Activated CD8-positive, alpha-beta memory T cell treated with anti-CD3 and anti-CD28 coated beads, Interleukin-2, amount 50 U/mL, for 1 hour (primary cell): ENCODE results near the gene IP6K1.

Source experiments
- DNase-seq: peaks from one replicate; pipeline ENCODE4 v3.0.0-alpha.2; 2020; ENCODE audit errors: extremely low read depth

Gene IP6K1

DNA sequence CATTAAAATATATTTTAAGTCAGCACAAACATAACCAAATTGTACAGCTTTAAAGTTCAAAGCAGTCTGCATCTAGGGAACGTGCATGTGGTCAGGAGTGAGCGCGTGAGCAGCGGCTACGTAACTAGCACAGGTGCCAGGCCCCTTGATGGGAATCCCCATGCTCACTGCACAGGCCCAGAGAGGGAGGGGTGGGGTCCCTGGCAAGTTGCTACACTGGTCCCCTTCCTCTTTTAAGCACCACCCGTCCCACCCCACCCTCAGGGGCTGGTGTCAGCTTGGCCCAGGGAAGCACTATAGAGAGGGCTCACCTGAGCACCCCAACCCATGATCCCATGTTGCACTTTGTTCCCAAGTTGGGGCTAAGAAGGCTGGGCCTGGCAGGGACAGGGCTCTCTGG is 61.8 kb downstream of the IP6K1 start:
- no peak for DNase-seq

GRCh38 chr3:49723628-49724551 is 62.5 kb downstream of the IP6K1 start, which contains the start of gene GMPPB:
TSS of gene GMPPB (minus strand) at chr3:49723951. CDS start at chr3:49723726, 225 bp downstream.
- peak; percentile 39 for DNase-seq

GRCh38 chr3:49723296-49723627 is 63.1 kb downstream of the IP6K1 start:
- no peak for DNase-seq

GRCh38 chr3:49722896-49723295 is 63.4 kb downstream of the IP6K1 start:
- no peak for DNase-seq

DNA sequence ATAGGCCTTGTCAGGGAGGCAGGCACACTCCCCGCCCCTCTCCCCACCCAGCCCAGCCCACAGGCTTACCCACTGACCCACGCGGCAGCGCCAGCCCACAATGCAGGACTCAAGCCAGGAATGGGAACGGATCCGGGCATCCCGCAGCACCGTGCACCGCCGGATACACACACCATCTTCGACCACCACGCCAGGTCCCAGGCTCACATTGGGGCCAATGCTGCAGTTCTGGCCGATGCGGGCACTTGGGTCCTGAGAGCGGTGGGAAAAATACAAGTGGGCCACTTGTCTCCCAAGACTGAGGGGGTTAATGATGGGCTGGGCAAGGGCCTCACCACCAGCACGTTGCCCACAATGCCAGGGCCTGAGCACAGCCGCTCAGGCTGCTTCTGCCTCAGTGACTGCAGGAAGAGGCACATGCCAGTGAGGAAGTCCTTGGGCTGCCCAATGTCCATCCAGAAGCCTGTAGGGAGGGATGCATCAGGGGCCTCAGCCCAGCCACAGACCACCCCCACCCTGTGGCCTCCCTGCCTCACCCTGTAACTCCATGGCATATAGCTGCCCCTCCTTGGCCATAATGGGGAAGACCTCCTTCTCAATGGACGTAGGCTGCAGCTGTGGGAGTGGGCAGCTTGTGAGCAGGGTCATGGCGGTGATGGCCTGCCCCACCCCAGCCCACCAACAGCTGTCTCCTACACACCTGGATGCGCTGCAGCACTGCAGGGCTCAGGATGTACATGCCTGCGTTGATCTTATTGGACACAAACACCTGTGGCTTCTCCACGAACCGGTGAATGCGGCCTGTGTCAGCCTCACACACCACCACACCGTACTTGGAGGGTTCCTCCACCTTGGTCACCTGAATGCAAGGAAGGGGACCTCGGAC is 64.2 kb downstream of the IP6K1 start:
- DNase-seq, result no peak

GRCh38 chr3:49721596-49721895 is 64.8 kb downstream of the IP6K1 start:
- DNase-seq, result no peak

- no peak for DNase-seq
Measured at GRCh38 chr3:49720855-49721595, 65.3 kb downstream of the IP6K1 start.

DNA sequence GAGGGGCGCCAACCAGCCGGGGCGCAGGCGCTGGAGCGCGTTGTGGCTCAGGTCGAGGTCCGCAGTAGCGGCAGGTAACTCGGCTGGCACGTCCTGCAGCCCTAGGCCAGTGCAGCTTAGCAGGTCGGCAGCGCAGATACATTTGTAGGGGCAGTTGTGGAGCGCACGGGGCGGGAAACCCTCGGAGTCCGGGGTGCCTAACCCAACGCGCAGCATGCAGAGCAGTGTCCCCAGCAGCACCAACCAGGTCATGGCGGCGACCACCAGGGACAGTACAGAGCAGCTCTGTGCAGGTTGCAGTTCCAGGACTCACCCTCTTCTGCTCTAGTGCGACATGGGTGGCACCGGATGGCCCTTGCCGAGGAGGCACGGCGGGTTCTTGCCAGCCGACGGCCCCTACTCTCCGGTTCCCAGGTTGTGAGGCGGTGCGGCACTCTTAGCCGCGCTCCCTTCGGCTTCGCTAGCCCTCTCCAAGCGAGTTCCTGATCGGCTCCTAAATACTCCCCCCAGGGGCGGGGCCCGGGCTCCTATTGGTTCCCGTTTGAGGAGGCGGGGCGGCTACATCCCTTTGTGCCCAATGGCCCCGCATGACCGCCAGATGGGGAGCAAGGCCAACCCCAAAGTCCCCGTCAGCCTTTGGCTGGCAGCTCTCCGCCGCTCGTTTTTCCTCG is 67.0 kb downstream of the IP6K1 start, which contains the start of gene AMIGO3:
Gene AMIGO3, minus strand, starts transcription at position 471 of the 671 bp plus-strand sequence. Its CDS starts 219 bp downstream, at position 252.
- peak; percentile 77 for DNase-seq

- no peak for DNase-seq
Measured at GRCh38 chr3:49718858-49719213, 67.5 kb downstream of the IP6K1 start.

GRCh38 chr3:49717959-49718857 is 68.1 kb downstream of the IP6K1 start:
- no peak for DNase-seq

DNA sequence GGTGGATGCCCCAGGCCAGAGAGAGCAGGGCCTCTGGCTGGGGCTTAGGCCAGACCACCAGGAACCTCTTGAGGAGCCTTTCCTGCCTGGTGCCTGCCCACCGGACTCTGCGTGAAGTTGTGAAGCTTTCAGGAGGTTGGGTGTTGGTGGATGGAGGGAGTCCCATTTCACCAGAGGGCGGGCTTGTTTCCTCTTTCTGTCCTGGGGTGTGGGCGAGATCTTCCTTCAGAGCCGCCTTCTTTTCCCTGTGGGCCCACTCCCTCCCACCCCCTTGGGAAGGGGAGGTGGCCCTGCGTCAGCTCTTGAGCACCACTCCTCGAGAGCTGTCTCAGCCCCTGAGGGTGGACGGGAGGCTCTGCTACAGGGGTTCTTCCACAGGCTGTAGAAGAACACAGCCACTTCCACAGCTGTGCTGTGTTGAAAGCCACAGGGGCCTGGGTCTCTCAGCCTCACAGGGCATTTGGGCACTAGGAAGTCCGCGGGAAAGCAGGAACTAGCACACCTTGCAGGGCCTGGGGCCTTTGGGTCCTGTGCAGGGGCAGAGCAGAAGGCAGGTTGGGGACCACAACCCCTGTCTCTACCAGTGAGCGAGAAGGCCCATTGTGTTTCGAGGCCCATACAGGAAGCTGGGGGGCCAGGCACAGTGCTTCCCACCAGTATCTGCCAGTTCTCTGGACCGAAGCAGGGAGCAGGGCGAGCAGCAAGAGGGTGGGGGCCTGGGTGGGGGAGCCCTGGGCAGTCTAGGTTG is 69.0 kb downstream of the IP6K1 start:
- DNase-seq, result no peak

- DNase-seq, result no peak
Measured at GRCh38 chr3:49716691-49717210, 69.6 kb downstream of the IP6K1 start.

DNA sequence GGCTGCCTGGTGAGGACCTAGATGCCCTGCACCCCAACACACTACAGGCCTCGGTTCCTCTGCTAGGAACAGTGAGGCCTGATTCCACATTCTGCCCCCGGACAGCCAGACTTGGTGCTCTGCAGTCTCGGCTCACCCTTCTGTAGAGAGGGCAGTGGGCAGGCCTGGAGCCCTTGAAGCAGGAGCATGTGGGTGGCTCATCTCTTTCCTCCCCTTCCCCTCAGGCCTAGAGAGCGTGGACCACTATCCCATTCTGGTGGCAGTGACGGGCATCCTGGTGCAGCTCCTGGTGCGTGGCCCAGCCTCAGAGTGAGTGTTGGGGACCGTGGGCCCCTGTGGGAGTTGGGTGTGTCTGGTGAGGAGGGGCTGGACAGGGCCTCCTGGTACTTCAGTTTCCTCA is 70.2 kb downstream of the IP6K1 start:
- DNase-seq, result no peak

GRCh38 chr3:49715611-49716121 is 70.7 kb downstream of the IP6K1 start:
- no peak for DNase-seq

GRCh38 chr3:49714728-49715550 is 71.4 kb downstream of the IP6K1 start:
- no peak for DNase-seq

- DNase-seq, result no peak
Measured at GRCh38 chr3:49713336-49714105, 72.8 kb downstream of the IP6K1 start.

DNA sequence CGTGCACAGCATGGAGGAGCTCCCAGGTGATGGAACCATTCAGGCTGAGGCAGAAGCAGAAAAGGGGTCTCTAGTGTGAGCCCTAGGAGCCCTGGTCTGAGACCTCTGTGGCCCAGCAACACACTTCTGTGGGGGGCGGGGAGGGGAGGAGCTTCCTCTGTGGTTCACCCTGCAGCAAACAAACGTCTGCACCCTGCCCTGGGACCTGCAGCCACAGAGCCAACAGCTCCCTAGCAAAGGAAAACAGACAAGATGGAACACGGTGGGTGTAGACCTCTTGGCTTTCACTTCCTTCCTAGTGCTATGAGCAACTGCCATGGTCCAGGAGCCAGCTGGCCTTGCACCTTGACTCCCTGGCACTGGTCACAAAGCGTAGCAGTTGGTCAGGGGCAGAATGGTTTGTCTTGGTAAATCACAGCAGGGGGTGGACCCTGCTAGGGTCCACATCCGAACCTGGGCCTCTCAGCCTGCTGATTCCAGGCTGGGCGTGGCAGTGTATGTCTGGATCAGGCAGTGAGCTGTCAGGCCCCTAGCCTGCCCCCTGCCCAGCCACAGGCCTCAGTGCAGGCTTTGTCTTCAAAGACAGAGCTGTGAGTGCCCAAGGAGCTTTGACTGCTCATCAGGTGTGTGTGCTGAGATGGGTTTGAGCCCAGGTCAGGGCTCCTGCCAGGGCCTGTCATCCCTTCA is 73.6 kb downstream of the IP6K1 start:
- DNase-seq, result no peak
